ENCODE measurements around the gene YBX1.
"Not testable (repeated sequence)": the region's sequence is repeated elsewhere in the genome, so short reads cannot be mapped to it uniquely, and the experiment has no call there.

Gene YBX1

DNA sequence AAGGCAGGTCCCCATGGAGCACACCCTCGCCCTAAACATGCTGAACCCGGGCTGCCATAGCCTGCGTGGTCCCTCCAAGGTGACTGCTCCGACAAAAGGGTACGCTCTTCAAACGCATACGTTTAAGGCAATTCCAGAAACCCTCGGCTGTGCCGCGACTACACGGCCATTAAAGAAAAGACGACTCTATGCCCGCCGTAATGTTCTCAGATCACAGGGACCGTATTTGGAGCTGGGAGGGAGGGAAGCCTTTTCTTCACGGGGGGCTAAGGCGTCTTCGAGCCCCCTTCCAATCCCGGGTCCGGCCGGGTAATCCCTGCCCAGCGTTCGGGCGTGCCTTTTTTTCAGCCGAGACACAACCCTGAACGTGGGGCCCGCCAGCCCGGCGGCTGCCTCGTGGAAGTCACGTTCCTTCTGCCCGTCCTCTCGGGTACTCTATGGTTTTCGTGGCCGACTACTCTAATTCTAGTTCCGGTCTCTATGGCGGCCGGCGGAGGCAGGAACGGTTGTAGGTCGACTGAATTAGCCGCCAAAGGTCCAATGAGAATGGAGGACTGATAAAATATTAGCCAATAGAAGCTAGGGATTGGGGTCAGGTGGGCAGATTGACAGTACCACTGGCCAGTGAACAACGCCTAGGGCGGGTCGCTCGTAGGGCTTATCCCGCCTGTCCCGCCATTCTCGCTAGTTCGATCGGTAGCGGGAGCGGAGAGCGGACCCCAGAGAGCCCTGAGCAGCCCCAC is at the start of gene YBX1:
Gene YBX1 (plus strand): TSS at position 678 of the 743 bp plus-strand sequence. CDS start 148 bp downstream, outside the sequence.
- peak; percentile 99 for DNase-seq (ENCODE audit: low spot score)

DNA sequence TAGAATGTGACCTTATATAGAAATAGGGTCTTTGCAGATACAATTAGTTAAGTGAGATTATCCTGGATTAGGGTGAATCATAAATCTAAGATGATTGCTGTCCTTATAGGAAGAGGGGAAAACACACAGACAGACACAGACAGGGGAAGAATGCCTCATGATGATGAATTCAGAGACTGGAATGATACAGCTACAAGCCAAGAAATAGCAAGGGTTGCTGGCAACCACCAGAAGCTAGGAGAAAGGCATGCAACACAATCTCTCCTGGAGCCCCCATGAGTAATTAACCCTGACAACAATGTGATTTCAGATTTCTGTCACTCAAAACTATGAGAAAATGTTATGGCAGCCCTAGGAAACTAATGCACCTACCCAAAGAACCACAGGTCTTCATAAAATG is 43.1 kb upstream of the YBX1 start:
- no peak for DNase-seq (ENCODE audit: low spot score)

DNA sequence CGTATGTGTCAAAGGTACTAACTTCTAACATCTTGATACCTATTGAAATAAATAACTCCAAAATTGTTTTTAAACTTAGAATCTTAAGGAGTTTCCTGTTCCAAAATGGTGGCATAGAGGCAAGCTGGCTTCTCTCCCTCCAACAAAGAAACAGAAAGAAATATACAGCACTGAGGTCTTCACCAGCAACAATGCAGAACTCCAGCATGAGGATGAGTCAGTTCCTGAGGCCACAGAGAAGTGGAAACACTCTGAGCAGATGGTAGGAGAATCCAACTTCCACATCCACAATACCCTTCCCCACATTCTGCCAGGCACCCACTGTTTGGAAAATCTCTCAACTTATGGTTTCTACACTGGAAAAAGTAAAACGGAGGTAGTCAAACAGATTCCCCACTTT is 36.2 kb upstream of the YBX1 start:
- DNase-seq (ENCODE audit: low spot score) = no peak

DNA sequence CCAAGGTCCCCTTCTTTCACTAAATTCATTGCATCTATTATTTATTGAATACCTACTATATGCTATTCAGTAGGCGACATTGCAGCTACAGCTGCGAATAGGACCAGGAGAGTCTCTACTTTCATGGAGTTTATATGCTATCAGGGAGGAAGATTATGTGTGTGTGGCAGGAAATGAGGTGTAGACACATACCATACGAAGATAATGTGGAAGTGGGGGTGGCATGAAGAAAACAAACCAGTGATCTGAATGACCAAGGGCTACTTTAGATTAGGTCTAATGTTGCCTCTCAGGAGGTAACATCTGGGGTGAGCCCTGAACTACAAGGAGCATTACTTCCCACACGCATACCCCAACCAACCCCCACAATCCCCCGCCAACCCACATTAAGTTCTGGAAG is 25.0 kb upstream of the YBX1 start:
- DNase-seq (ENCODE audit: low spot score) = no peak

DNA sequence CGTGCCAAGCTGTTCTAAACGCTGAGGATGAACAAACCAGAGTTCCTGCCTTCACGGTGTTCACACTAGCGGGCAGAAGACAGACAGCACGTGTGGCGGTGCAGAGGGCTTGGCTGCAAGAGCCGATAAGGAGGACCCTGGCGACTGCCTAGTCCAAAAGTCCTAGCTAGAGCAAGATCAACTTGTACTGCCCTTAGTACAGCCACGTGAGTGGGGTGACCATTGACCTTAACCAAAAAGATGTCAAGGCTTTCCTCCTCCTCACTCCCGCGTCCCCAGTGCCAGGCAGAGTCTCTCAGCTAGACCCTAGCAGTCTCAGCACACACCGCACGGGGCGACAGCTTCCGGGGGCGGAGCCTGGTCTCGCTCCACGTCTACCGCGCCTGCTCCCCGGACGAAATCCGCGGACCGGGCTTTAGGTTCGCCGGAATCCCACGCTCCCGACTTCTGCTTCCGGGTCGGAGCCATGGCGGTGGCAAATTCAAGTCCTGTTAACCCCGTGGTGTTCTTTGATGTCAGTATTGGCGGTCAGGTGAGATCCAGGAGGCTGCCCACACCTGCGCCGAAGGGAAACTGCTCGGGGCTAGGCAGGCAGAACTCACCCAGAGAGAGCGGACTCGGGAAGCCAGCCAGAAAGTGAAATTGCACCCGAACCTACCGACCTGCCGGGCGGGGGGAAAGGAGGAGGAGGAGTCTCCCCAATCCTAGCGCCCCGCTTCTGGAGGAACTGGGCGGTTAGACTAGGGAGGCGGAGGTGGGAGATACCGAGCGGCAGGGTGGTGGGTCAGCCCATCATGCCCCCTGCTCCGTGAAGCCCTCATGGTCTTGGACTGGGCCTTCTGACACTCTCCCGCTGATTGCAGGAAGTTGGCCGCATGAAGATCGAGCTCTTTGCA is 24.0 kb upstream of the YBX1 start, which contains the start of gene PPIH:
Gene PPIH (plus strand): TSS at position 443 of the 896 bp plus-strand sequence. CDS start 24 bp downstream, at position 467.
- DNase-seq (ENCODE audit: low spot score) = peak; percentile 97

DNA sequence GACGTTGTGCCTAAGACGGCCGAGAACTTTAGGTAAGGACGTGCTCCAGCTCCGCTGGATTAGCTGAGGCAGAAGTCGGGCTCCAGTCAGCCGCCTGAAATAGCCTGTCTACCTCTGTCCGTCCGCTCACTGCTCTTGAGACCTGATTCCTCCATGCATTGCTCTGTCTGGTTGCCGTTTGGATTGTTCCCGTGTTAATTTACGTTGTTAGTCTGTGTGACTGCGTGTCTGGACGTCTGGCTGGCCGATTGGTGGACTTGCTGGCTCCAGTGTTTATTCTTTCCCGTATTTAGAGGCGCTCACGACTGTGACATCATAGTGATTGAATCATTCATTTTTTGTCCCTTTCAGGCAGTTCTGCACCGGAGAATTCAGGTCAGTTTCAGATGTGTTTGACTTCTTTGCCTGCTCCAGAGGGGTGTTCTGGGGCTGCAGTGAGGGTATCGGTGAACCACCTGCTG is 23.3 kb upstream of the YBX1 start:
- peak; percentile 20 for DNase-seq (ENCODE audit: low spot score)

DNA sequence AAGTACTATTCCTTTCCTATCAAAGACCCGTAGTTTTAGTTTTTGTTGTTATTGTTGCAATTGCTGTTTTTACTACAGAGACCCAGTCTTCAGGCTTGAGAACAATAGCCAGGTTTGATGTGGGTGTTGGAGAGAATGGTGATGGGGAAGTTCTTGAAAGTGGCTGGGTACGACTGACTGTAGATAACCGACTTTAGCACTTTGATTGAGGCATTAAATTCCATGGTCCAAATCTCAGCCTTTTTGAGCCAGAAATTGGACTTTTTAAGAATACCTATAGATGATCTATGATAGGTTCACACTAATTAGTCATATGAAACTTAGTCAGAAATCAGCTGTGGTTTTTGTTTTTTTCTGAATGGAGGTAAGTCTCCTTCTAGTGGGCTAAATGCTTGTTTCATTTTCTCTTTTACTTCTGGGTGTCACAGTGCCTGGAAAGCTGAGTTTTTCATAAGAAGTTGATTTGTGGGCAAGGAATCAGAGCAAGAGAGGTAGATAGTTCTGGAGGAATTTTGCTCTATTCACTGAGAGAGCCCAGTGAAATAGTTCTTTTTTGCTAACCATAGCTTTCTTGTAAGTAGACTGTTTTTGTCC is 21.2 kb upstream of the YBX1 start:
- no peak for DNase-seq (ENCODE audit: low spot score)

DNA sequence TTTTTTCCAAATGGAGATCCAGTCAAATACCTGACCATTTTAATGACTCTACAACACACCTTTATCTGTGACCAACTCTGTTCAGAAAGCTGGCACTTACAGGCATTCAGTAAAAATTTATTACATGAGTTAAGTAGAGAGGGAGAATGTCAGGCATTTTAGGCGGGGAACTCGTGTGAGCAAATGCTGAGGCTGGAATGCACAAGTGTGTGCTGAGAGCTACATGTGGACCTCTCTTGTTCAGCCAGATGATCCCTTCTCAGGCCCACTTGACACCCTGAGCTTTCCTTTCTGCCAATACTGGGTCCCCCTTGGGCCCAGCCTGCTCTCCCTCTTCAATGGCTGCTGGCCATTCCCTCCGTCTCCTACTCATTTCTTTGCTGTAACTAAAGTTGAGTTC is 12.3 kb upstream of the YBX1 start:
- no peak for DNase-seq (ENCODE audit: low spot score)

DNA sequence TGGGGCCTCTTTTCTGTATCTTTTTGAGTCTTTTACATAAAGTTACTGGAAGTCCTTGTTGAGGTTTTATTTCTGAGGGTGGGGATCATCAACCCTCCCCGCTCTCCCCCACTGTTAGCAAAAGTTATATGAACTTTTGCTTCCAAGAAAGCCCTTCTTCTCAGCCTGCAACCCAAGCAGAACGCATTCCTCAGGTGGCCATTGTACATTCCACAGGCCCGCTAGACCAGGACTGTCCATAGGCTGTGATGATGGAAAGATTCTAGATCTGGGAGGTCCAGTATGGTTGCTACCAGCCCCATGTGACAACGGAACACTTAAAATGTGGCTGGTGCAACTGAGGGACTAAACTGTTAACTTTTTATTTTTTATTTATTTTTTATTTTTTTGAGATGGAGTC is 11.8 kb upstream of the YBX1 start:
- no peak for DNase-seq (ENCODE audit: low spot score)

DNA sequence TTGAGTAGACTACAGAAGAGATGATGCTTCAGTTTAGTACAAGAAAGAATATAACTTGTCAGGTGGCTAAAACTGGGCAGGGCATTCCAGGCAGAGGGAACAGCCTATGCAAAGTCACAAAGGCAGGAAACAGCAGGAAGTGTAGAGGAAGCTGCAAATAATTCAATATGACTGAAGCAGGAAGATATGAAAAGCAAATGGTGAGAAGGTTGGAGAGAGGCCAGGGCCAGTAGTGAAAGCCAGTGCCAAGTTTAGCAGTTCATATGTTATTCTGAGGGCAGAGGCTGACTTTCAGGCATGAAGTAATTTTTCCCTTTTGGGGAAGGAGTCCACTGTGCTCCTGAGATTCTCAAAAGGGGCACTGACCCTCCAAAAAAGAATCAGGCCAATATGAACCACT is 8.0 kb upstream of the YBX1 start:
- no peak for DNase-seq (ENCODE audit: low spot score)

DNA sequence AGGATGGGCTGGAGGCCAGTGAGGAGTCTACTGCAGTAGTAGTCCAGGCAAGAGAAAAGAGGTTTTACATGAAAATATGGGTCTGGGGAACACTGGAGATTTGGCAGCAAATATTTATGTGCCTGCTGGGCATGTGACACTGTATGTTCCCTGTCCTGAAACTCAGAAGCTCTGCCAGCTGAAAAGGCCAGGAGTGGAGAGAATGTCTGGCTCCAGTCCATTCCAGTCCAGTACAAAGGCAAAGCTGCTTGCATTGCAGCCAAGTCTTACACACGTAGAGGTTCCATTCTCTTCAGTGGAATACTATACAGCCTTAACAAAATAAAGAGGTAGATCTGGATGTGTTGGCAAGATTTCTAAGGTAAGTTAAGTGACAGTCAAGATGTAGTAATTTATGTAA is 7.5 kb upstream of the YBX1 start:
- DNase-seq (ENCODE audit: low spot score) = no peak

DNA sequence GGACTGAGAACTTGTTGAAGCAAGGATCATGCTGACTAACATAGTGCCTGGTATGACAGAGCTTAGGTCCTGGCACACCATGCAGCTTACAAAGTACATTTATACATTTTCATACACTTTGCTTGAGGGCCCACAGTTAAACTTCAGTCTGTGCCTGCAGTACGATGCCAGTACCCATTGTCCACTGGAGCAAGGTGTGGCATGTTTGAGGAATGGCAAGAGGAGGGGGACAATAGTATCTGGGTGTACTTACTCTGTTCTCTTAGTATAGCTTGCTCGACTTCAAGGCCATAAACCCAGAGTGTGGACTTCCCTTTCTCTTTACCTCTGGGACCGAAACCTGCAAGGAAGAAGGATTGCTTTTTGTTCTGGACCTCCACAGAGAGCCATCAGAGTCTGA is 6.8 kb upstream of the YBX1 start:
- no peak for DNase-seq (ENCODE audit: low spot score)

DNA sequence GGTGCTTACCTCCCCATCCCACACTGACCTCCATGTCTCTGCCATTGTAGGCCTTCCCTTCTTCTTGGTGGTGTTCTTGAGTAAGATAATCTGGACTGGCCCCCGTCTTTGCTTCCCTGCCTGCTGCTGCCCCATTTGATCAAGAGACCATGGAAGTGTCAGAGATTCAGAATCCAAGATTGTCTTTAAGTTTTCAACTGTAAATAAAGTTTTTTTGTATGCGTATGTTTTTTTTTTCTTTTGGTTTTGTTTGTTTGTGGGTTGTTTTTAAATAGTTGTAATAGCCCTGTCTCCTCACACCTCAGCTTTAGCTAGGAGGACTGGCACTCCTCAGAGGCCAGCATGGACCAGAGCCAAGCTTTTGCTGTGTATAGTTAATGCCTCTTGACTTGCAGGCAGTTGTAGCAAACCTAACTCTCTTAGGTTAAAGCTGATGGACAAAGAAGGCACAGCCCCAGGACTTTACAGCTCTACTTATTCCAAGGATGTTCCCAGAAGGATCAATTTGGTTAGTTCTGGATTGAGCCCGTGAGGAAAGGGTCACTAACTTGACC is 5.6 kb upstream of the YBX1 start:
- DNase-seq (ENCODE audit: low spot score) = no peak

DNA sequence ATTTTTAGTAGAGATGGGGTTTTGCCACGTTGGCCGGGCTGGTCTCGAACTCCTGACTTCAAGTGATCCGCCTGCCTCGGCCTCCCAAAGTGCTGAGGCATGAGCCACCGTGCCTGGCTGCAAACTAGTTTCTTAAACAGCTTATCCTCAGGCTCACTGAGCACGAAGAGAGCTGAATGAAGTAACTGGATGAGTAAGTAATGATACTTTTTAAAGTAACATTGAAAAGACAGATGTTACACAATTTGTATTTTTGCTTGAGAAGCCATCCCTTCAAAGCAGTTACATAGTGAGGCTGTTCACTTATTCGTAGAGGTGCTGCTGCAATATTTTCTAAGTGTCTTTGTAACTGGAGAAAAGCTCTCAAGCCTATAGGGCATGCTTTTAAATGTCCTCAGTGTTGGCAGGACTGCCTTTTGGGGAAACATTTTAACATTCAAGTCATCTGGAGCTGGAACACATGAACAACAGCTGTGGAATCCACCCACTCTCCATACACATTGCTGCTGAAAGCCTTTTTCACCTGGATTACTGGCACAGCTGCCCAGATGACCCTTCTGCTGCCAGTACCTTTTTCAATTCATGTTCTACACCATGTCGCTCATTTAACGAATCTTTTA is 2.7 kb upstream of the YBX1 start:
- peak; percentile 47 for DNase-seq (ENCODE audit: low spot score)

DNA sequence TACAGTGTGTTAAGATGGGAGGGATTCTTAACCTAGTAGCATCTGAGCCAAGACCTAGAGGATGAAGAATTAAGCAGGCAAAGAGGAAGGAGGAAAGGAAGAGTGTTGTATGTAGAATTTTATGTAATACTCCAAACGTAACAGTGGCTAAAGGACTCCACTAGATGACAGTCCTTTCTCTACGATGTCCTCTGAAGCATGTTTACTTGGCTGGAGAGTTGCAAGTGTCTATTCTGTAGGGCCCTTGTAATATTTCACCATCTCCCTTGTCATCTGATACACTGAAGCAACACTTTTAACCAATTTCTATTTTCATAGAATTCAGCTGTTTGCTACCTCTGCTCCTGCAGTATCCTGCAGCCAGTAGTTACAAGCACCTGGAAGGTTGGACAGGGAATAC is 2.2 kb upstream of the YBX1 start:
- DNase-seq (ENCODE audit: low spot score) = no peak

DNA sequence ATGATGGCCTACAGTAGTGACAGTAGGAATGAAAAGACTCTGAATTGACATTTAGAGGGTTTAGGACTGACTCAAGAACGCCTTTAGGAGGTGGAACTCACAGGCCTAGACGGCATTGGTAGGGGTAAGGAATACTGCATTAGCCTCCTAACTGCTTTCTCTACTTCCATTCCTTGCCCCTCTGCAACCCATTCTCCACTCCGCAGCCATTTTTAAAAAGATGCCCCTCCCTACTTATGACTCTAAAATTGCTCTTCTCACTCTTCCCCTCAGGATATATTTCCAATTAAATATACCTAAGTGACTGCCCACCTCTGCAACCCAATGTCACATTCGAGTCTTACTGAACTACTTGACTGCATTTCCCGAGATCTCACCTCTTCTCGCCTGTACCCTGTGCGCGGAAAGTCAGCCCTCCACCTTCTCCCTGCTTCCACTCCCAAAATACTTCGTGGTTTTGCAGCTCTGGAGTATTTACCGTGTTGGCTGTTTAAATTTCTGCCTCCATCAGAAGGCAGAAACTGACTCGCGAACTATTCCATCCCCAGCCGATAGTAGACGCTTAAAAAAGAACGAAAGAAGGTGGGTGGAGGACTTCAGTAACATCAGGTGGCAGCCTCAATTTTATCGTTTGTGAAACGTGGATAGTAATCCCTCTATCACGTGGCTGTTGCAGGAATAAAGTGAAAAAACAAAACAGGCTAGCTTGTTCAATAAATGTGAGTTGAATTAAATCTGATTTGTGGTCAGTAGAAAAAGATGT is 1.1 kb upstream of the YBX1 start:
- DNase-seq (ENCODE audit: low spot score) = peak; percentile 24

DNA sequence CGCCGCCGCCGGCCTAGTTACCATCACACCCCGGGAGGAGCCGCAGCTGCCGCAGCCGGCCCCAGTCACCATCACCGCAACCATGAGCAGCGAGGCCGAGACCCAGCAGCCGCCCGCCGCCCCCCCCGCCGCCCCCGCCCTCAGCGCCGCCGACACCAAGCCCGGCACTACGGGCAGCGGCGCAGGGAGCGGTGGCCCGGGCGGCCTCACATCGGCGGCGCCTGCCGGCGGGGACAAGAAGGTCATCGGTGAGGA is 193 bp downstream of the YBX1 start:
- DNase-seq (ENCODE audit: low spot score) = not testable (repeated sequence)

DNA sequence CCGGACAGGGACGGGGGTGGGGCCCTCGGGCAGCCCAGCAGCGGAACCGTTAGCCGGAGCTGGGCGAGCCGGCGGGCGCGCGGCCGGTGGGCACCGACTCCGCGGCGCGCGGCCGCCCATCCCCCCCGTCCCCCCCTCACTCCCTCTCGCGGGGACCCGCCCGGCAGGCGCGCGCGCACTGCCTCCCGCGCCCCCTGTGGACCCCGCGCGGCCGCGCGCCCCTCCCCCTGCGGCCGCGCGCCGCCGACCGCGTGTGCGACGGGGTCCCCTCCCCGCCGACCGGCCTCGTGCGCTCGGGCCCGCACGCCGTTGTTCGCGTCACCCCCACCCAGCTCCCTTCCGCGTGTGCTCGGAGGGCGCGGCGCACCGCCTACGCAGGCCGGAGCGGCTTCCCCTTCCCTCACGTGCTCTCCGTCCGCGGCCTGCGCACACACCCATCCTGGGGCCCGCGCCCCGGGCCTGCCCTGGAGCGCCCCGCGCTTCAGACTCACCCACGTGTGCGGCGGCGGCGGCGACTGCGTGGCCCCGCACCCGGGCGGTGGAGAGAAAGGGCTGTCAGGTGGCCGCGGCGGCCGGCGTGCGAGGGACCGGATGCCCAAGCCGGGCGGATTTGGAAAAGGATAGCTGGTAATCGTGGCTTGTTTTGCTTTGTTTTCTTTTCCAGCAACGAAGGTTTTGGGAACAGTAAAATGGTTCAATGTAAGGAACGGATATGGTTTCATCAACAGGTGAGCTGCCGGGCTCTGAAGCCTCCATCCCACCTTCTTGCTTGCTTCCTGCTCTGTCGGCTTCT is 717 bp downstream of the YBX1 start:
- peak; percentile 90 for DNase-seq (ENCODE audit: low spot score)

DNA sequence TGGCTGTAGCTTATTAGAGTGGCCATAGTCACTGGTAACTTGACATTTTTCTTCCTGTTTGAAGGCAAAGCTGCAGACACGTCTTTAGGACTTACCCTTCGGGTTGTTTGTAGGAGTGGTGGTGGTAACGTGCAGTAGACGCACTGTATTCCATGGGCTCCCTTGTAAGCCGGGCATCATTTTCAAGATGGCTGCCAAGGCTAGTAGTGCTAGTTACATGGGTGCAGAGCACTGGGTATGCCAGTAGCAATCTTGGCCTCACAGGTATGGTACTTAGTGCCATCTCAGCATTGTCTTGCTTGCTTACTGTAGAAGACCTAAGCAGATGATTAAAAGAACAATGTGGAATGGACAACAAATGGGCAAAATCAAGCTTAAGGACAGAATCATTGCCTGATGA is 1.9 kb downstream of the YBX1 start:
- DNase-seq (ENCODE audit: low spot score) = peak; percentile 18

DNA sequence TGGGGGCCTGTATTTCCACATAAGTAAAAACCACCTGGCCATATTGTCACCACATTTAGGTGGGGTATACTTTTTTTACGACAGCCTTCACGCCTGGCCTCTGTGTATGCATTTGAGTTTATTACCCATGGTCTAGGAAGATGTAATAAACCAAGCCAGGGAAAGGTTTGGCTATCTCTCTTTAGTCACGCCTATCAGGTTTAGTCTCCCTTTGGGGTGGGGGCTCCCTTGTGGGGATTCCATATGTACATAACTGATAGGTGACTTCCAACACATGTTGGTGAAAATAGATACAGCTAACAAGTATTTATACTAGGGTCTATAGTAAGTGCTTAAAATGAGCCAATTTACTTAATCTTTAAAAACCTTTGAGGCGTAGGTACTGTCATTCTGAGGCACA is 4.2 kb downstream of the YBX1 start:
- no peak for DNase-seq (ENCODE audit: low spot score)

DNA sequence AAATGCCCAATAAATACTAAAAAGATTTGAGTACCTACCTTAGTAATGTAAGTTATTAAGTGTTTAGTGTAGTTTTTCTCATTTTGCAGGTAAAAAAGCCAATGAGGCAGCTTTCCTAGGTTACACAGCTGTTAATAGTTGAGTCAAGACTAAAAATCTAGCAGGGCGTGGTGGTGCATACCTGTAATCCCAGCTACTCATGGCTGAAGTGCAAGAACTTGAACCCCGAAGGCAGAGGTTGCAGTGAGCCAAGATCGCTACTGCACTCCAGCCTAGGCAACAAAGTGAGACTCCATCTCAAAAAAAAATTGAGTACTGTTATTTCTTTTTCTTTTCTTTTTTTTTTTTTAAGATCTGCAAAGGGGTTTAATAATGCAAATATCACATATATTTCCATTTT is 7.7 kb downstream of the YBX1 start:
- no peak for DNase-seq (ENCODE audit: low spot score)
